Measurements from ENCODE around the gene USH1G.
"Not testable (repeated sequence)": the region's sequence is repeated elsewhere in the genome, so short reads cannot be mapped to it uniquely, and the experiment has no call there.

The USH1G gene

DNA sequence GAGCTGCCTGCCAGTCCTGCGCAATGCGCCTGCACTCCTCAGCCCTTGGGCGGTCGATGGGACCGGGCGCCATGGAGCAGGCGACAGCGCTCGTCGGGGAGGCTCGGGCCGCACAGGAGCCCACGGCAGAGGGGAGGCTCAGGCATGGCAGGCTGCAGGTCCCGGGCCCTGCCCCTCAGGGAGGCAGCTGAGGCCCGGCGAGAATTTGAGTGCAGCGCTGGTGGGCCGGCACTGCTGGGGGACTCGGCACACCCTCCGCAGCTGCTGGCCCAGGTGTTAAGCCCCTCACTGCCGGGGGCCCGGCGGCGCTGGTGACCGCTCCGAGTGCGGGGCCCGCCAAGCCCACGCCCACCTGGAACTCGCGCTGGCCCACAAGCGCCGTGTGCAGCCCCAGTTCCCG lies 16.0 kb downstream of the USH1G start:
- in situ Hi-C loops (cut with MboI; ENCODE audit: low sequenced_read_pairs): no loop called here

DNA sequence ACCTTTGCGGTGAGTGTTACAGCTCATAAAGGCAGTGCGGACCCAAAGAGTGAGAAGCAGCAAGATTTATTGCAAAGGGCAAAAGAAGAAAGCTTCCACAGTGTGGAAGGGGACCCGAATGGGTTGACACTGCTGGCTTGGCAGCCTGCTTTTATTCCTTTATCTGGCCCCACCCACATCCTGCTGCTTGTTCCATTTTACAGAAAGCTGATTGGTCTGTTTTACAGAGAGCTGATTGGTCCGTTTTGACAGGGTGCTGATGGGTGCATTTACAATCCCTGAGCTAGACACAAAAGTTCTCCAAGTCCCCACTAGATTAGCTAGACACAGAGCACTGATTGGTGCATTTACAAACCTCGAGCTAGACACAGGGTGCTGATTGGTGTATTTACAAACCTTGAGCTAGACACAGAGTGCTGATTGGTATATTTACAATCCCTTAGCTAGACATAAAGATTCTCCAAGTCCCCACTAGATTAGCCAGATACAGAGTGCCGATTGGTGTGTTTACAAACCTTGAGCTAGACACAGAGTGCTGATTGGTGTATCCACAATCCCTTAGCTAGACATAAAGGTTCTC lies 16.8 kb downstream of the USH1G start:
- in situ Hi-C loops (cut with MboI; ENCODE audit: low sequenced_read_pairs): not testable (repeated sequence)

DNA sequence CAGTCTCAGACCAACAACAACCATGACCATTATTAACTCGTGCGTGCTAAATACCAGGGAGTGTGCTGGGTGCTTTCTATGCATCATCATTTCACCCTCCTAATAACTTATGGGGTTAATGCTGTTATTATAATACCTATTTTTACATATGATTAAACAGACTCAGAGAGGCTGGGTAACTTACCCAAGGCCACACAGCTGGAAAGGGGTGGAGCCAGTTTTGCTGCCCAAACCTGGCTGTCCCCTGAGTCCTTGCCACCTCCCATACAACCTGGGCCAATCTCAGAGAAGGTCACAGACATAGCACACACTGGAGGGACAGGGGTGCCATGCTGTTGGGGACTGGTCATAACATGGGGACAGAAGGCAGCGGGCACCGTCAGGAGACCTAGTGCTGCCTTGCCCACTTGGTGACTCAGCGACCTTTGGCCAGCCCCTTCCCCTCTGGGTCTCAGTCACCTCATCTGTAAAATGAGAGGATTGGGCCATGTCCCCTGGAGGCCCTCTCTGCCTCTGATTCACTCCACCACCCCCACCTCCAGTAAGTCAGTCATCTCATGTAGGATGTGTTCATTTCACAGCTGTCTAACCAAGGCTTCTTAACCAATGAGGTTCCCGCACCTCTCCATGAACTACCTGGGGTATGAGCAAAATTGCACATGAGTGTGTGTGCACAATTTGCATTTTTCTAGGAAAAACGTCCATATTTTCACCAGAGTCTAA lies 18.2 kb downstream of the USH1G start:
- in situ Hi-C loops (cut with MboI; ENCODE audit: low sequenced_read_pairs): no loop called here

- in situ Hi-C loops (cut with MboI; ENCODE audit: low sequenced_read_pairs): no loop called here
Observed at GRCh38 chr17:74903671-74904070, 19.4 kb downstream of the USH1G start.

DNA sequence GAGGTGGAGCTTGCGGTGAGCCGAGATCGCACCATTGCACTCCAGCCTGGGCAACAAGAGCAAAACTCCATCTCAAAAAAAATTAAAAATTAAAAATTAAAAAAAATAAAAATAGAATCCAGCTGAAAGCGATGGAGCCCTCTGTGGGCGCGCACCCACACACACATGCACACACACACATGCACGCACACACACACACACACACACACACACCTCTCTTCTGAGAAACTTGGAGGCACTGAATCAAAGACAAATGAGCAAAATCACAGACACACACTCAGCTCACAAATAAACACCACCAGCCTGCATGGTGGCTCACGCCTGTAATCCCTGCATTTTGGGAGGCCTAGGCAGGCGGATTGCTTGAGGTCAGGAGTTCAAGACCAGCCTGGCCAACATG lies 20.0 kb downstream of the USH1G start:
- in situ Hi-C loops (cut with MboI; ENCODE audit: low sequenced_read_pairs): no loop called here

- in situ Hi-C loops (cut with MboI; ENCODE audit: low sequenced_read_pairs): no loop called here
Observed at GRCh38 chr17:74901353-74902135, 21.5 kb downstream of the USH1G start.

- in situ Hi-C loops (cut with MboI; ENCODE audit: low sequenced_read_pairs): no loop called here
Observed at GRCh38 chr17:74900208-74900607, 22.8 kb downstream of the USH1G start.

DNA sequence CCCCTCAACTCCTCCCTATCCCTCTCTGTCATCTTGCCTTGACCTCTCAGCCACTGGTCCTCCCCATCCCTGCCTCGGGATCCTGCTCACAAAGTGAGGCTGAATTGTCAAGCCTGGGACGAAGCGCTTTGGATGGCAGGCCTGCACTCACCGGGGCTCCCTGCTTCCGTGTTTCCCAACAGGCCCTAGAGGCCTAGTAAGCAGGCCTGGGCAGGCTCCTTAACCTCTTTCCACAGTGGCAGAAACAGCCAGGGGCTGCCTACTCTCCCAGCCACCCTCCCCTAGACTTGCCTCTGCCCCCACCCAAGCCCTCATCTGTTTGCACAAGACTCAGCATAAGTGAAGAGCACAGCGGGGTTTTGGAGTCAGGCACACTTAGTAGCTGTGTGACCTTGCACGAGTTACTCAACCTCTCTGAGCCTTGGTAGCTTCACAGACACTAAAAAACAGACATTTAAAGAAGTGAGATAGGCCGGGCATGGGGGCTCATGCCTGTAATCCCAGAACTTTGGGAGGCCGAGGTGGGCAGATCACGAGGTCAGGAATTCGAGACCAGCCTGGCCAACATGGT lies 24.6 kb downstream of the USH1G start:
- in situ Hi-C loops (cut with MboI; ENCODE audit: low sequenced_read_pairs): no loop called here

DNA sequence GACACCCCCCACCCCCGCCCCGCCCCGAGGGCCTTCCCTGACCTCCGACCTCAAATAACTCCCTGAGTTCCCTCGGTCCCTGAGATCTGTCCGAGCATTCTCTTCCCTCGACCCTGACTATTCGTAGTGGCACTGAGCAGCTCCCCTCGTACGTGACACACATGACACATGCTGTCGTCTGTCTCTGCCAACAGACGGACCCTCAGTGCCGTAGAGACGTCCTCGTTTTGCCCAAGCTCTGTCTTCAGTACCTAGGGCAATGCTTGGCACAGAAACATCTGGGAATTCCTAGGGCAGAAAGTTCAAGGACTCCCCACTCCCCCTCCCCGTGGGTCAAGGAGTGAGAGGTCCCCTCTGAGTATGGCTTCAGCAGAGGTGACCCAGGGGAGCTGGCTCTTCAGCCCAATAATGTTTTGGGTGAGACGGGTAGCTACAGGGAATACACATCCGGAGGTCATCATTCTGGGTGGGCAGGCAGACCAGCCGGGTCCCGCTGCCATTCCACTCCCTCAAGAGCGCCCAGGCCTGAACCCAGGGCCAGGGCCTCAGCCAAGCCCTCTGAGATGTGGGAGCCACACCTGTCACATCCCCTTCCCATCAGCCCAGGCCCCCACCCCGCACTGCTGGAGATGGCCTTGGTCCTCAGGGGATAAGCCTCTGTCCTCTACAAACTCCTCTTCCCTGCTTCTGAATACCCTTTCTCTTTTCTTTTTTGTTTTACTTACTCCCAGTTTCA lies 29.0 kb downstream of the USH1G start:
- in situ Hi-C loops (cut with MboI; ENCODE audit: low sequenced_read_pairs): no loop called here

DNA sequence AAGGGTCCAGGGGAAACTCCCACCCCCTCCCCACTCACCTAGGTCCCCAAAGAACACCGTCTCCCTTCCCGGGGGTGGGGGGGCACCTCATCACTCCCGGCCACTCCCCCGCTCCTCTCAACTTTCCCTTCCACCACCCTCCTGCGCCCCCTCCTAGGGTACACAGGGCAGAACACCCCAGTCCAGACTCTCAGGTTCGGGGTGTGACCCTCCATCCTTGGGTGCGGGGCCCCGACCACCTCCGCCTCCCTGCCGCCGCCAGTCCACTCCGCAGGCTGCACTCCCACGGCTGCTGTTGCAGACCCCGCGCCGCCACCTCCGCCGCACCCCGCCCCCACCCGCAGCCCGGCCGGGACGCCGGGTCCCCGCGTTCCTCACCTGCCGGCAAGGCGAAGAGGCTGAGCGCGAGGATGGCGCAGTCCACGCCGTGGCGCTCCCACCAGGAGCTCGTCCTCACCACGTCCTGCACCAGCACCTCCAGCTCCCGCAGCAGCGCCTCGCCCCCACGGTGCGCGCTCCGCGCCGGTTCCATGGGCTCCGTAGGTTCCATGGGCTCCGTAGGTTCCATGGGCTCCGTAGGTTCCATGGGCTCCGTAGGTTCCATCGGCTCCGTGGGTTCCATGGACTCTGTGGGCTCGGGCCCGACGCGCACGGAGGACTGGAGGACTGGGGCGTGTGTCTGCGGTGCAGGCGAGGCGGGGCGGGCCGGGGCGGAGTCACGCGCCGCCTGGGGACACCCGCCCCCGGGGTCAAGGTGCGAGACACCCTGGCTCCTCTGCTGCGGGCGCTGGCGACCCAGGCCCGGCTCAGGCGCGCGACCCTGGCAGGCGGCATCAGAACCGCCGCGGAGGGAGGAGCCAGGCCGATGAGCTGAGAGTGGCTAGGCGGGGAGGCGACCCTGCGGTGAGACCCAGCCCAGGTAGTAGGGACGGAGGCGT lies 29.8 kb downstream of the USH1G start, which contains the start of gene FADS6:
Gene FADS6 (minus strand): TSS at position 660 of the 938 bp plus-strand sequence. CDS start 38 bp downstream, at position 622.
- in situ Hi-C loops (cut with MboI; ENCODE audit: low sequenced_read_pairs): no loop called here

- in situ Hi-C loops (cut with MboI; ENCODE audit: low sequenced_read_pairs): no loop called here
Observed at GRCh38 chr17:74892013-74892841, 30.8 kb downstream of the USH1G start.

- in situ Hi-C loops (cut with MboI; ENCODE audit: low sequenced_read_pairs): no loop called here
Observed at GRCh38 chr17:74890554-74890953, 32.5 kb downstream of the USH1G start.

DNA sequence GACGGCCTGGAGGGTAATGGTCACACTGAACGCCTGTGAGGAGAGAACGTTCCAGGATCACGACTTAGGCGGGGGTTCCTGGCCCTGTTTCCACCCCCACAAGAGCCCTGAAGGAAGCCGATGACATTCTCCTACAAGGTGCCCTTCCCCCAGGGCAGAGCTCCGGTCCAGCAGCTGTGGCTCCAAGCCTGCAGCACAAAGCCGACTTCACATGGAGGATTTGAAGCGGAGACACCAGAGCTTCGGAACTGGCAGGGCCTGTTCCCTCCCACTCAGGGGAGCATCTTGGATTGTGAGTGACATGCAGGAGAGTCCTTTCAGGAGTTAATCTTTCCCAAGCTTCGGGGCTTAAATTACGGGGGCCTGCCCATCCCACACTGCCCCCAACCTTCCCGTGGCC lies 34.6 kb downstream of the USH1G start:
- in situ Hi-C loops (cut with MboI; ENCODE audit: low sequenced_read_pairs): no loop called here

DNA sequence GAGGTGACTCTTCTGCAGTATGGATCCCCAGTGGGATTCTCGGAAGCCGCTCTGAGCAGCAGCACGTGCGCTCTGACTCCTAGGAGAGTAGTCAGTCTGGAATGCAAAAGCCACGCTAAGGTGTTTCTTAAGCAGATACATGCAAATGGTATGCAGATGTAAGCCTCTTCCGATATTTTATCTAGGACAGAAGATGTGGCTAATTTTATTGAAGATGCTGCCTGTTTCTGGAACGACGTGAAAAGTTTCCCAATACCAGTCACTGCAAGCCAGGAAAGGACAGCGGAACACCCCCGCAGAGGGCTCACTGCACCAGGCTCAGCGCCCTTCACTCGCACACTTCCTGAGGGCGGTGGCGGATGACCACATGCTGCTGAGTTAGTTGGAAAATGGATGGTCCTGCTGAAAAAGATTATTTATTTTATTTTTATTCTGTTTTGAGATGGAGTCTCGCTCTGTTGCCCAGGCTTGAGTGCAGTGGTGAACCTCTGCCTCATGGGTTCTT lies 39.8 kb downstream of the USH1G start:
- in situ Hi-C loops (cut with MboI; ENCODE audit: low sequenced_read_pairs): no loop called here

- in situ Hi-C loops (cut with MboI; ENCODE audit: low sequenced_read_pairs): no loop called here
Observed at GRCh38 chr17:74882517-74883240, 40.4 kb downstream of the USH1G start.

GRCh38 chr17:74881073-74881472 lies 42.0 kb downstream of the USH1G start:
- in situ Hi-C loops (cut with MboI; ENCODE audit: low sequenced_read_pairs): no loop called here

DNA sequence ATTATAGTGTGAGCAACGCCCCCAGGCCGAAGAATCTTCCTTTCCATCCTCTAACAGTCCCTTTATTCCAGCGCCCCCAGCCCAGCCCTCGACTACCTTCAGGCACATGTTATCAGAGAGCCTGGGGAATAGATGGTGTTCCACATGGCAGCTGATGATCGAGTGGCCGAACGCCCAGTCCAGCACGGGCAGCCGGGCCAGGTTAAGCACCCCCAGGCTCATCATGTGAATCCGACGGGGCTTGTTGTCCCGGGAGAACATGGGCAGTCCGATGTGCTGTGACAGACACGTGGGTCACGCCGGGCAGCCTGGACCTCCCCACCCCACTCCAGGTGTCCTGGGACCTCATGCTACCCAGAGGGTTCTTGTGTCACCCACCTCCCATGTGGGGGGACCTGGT lies 43.7 kb downstream of the USH1G start:
- in situ Hi-C loops (cut with MboI; ENCODE audit: low sequenced_read_pairs): no loop called here

DNA sequence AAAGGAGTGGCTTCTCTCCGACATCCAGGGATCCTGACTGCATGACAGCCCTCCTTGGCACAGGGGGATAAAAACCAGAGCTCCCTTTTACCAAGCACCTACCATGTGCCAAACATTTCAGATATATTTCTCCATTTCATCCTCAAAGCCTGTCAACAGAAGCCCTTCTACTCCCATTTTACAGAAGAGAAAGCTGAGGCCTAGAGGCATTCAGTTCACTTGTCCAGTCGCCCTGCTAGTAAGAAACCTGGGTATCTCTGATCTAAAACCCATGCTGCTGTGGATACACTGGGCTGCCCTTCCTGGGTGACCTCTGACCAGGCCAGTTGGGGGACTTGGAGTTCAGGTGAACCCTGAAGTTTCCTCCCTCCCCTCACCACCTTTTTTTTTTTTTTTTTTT lies 44.4 kb downstream of the USH1G start:
- in situ Hi-C loops (cut with MboI; ENCODE audit: low sequenced_read_pairs): no loop called here
